HG03558 (cell line): ENCODE results near the gene IGF1R.

ENCODE experiments used
- ATAC-seq: cut with Tn5 transposase; IDR thresholded peaks from one replicate; pipeline ENCODE4 v1.9.1; 2021; ENCODE audit warnings: moderate number of reproducible peaks; ENCODE audit not compliant: unreplicated experiment; ENCODE audit errors: extremely low read depth

IGF1R gene

GRCh38 chr15:98924401-98925049 lies 276.2 kb downstream of the IGF1R start:
- no peak for ATAC-seq

GRCh38 chr15:98926236-98926635 lies 277.9 kb downstream of the IGF1R start:
- no peak for ATAC-seq

DNA sequence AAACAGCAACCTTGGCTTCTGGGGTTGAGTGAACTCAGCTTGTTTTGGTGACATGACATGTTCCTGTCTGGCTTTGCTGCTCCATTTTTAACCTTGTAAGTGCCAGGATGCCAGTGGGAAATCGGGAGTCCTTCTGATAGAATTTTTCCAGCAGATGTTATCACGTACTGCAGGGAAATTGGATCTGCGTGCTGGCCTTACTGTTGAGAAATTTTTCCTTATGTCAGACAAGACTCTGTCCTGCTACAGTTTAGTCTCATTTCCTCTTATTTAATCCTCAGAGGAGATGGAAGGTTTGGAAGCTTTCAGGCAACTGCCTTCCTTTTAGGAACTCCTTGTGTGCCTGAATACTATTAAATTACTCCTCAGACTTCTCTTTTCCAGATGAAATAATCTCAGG lies 278.7 kb downstream of the IGF1R start:
- no peak for ATAC-seq

- no peak for ATAC-seq
Observed at GRCh38 chr15:98927996-98928395, 279.7 kb downstream of the IGF1R start.

- no peak for ATAC-seq
Observed at GRCh38 chr15:98930576-98930975, 282.2 kb downstream of the IGF1R start.

- no peak for ATAC-seq
Observed at GRCh38 chr15:98931004-98931403, 282.7 kb downstream of the IGF1R start.

- no peak for ATAC-seq
Observed at GRCh38 chr15:98933406-98933805, 285.1 kb downstream of the IGF1R start.

DNA sequence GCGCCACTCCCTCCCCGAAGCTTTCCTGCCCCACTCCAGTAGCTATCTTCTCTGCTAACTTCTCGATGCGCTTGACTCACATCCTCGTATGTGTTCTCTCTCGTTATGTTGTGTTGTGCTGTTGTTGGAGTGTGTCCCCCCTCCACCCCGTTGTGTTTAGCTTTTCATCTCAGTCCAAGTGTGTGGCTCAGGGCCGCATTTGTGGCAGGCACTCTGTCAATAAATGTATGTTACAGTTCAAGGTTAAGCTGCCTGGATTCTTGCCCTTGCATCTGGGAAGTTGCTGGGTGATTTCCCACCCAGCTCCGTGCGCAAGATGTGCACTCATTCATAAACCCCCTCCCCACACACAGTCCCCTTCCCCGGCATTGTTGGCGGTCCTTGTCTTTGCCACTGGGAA lies 287.4 kb downstream of the IGF1R start:
- no peak for ATAC-seq

DNA sequence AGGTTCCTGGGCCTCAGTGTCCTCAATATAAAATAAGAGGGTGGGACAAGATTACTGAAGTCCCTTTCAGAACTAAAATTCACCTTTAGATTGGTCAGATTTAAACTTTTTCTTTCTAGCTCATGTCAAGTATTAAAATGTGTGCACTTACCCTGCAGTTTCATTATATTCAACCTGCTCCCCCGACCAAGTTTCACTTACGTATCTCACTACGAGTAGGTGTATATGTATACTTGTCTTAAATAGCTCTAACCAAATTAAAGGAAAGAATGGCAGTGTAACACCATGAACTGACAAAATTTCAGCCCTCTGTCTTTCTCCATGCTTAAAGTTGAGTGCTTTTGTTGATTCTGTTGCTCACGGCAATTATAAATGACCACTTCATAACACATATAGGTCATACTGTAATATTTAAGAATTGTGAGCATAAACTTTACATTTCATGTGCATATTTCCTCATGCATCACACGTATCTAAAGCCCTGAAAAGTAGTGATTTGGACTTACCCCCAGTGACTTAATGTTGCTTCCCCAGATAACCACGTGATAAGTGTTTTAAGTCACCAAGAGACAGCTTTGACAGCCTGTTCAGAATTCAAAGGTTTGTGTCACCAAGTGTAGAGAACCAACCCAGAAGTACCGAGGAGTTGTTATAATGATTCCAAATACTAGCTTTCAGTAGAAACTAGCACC lies 289.2 kb downstream of the IGF1R start:
- ATAC-seq = no peak

DNA sequence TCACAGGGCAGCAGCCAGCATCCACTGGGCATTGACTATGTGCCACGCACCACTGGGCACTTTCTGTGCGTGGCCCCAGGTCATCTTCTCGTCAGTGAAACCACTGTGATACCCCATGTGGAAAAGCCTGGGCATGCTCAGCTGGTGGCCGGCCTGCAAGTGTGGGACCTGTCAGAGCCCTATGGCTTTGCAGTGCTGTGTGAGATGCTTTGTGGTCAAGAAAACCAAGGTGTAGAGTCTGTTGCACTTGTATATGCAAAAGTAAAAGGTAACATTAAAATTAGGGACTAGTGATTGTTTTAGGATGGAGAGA lies 289.7 kb downstream of the IGF1R start:
- no peak for ATAC-seq

- ATAC-seq = no peak
Observed at GRCh38 chr15:98938799-98939198, 290.5 kb downstream of the IGF1R start.

- ATAC-seq = no peak
Observed at GRCh38 chr15:98939311-98940080, 291.2 kb downstream of the IGF1R start.

DNA sequence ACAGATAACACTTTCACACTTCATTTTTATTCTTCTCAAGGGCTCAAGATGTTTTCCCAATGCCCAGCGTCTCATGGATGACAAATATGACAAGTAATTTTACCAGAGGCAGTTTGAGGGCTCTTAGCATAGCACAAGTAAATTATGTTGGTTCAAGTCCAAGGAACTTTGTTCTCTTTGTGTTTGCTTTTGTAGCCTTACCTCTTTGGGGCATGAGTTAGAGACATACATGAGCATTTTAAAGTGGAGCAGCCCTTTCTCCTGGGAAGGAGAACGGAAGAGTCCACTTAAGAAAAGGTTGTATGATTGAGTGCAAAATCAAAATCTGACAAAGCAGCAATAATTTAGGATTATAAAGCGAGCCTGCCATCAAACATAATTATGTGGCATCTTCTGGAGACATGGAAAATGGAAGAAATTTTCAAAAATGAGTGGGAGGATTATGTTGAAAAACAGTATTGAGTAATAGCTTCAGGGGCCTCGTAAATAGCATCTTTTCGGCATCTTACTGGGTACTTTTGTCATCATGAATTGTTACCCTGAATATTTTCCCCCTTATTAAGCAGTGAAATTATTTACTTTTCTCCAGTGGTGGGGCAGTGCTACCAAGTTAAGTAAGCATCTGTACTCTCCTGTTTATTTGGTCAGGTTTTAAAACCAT lies 293.4 kb downstream of the IGF1R start:
- ATAC-seq = no peak

DNA sequence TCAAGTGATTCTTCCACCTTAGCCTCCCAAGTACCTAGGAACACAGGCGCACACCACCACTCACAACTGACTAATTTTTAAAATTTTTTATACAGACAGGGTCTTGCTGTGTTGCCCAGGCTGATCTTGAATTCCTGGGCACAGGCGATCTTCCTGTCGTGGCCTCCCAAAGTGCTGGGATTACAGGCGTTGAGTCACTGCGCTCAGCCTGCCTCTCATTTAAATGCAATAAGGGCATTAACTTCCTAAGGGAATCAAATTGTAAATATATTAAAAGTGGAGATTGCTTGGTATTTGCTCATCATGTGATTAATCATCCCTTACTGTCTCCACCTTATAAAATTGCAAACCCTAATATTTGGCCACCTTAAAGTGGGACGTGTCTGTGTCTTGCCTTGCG lies 294.1 kb downstream of the IGF1R start:
- no peak for ATAC-seq

- no peak for ATAC-seq
Observed at GRCh38 chr15:98943051-98943508, 294.7 kb downstream of the IGF1R start.

- no peak for ATAC-seq
Observed at GRCh38 chr15:98943601-98944151, 295.3 kb downstream of the IGF1R start.

GRCh38 chr15:98946301-98947255 lies 298.2 kb downstream of the IGF1R start:
- no peak for ATAC-seq

DNA sequence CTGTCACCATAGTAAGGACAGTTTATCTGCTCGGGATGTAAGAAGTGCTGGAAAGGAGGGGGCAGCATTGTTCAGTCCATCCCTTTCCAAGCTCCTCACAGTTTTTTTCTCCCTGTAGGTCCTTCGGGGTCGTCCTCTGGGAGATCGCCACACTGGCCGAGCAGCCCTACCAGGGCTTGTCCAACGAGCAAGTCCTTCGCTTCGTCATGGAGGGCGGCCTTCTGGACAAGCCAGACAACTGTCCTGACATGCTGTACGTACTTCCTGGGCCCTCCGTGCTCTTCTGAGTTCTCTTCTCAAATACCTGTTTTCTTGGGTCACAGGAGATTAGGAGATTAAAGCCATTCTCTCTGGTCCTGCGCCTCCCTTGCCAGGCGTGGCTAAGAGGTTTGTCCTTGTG lies 300.1 kb downstream of the IGF1R start:
- no peak for ATAC-seq

- ATAC-seq = no peak
Observed at GRCh38 chr15:98948941-98949340, 300.6 kb downstream of the IGF1R start.

DNA sequence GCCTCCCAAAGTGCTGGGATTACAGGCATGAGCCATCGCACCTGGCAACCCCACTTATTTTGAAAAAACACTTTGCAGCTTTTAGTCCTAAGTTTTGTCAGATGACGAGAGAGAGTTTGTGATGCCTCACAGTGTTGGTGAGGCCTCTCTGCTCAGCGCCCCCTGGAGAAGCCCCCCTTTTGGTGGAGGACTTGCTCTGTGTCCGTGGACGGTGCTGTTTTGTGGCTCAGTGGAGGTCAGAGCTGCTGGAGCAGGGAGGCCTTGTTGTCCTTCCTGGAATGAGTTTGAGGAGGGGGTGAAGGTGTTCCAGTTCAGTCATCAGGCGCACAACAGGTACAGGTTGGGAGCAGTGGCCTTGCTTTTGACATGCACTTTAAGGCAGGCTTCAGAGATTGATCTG lies 301.3 kb downstream of the IGF1R start:
- ATAC-seq = no peak
